IMR-90 (cell line): Measurements from ENCODE around the gene AK2.

ENCODE experiments used
- CEBPB ChIP-seq: IDR thresholded peaks from 2 replicates; pipeline ENCODE4 v1.6.1; 2012; ENCODE audit warnings: low read depth, low read length, improper control_type of control experiment
- MAZ ChIP-seq: IDR thresholded peaks from 2 replicates; pipeline ENCODE4 v1.6.1; 2012; ENCODE audit warnings: low read depth, mild to moderate bottlenecking, low read length, improper control_type of control experiment, moderate library complexity, borderline replicate concordance
- MXI1 ChIP-seq: IDR thresholded peaks from 2 replicates; pipeline ENCODE4 v1.6.1; 2012; ENCODE audit warnings: low read depth, mild to moderate bottlenecking, low read length, moderate library complexity, borderline replicate concordance
- POLR2A ChIP-seq: IDR thresholded peaks from 2 replicates; pipeline ENCODE4 v1.6.1; 2012; ENCODE audit warnings: mild to moderate bottlenecking, low read depth, low read length
- RCOR1 ChIP-seq: IDR thresholded peaks from 2 replicates; pipeline ENCODE4 v1.6.1; 2012; ENCODE audit warnings: mild to moderate bottlenecking, low read length, improper control_type of control experiment; ENCODE audit not compliant: insufficient replicate concordance
- RFX5 ChIP-seq: IDR thresholded peaks from 2 replicates; pipeline ENCODE4 v1.8.0; 2012; ENCODE audit warnings: low read depth, mild to moderate bottlenecking, low read length, moderate library complexity
- SMC3 ChIP-seq: fragments of 150-350 bp; IDR thresholded peaks from 2 replicates; pipeline ENCODE4 v1.6.1; 2016; ENCODE audit warnings: low read depth, mild to moderate bottlenecking, antibody characterized with exemption, low read length, moderate library complexity
- TF ChIP-seq, protein P1 (sequence below): conservative IDR thresholded peaks from 2 replicates; pipeline ENCODE4 v1.5.1; 2012; ENCODE audit warnings: mild to moderate bottlenecking, low read depth, low read length, improper control_type of control experiment

- TF ChIP-seq SMC3 (no peak), MAZ (no peak), POLR2A (no peak), RCOR1 (no peak), RFX5 (no peak), CEBPB (no peak), MXI1 (no peak)
- TF ChIP-seq, protein P1, sequence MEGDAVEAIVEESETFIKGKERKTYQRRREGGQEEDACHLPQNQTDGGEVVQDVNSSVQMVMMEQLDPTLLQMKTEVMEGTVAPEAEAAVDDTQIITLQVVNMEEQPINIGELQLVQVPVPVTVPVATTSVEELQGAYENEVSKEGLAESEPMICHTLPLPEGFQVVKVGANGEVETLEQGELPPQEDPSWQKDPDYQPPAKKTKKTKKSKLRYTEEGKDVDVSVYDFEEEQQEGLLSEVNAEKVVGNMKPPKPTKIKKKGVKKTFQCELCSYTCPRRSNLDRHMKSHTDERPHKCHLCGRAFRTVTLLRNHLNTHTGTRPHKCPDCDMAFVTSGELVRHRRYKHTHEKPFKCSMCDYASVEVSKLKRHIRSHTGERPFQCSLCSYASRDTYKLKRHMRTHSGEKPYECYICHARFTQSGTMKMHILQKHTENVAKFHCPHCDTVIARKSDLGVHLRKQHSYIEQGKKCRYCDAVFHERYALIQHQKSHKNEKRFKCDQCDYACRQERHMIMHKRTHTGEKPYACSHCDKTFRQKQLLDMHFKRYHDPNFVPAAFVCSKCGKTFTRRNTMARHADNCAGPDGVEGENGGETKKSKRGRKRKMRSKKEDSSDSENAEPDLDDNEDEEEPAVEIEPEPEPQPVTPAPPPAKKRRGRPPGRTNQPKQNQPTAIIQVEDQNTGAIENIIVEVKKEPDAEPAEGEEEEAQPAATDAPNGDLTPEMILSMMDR, result no peak
These were observed 14.9 kb downstream of the AK2 start for GRCh38 chr1:33021567-33022431.
